CD4-positive, alpha-beta T cell treated with Interleukin-2 at 100 ng/mL for 4 hours (primary cell): ENCODE results near the gene CPE.

Experiments used
- DNase-seq: peaks from one replicate; pipeline ENCODE4 v3.0.0-alpha.2; 2020; ENCODE audit warnings: low spot score

CPE gene

DNA sequence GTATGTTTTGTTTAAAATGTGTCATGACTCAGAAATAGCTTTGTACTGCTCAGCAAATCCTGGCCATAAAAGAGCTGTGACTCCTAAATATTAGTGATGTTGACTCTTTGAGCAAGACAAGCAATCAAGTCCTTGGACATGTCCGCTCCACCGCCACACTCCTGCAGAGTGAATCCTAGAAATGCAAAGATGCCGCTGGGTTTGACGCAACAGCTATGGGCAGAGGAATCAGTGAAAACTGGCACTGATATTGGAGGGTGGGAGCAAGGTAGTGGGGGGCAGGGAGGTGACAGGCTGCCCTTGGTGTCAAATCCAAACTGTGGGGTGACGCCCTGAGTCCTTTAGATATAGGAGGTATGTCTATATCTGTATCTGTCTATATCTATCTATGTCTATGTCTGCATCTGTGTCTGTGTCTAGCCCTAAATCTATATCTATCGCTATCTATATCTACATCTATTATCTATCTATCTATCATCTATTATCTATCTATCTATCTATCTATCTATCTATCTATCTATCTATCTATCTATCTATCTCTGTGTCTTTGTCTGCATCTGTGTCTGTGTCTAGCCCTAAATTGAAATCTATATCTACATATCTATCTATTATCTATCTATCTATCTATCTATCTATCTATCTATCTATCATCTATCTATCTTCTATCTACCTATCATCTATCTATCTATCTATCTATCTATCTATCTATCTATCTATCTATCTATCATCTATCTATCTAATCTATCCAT lies 129.7 kb downstream of the CPE start:
- DNase-seq = no peak

DNA sequence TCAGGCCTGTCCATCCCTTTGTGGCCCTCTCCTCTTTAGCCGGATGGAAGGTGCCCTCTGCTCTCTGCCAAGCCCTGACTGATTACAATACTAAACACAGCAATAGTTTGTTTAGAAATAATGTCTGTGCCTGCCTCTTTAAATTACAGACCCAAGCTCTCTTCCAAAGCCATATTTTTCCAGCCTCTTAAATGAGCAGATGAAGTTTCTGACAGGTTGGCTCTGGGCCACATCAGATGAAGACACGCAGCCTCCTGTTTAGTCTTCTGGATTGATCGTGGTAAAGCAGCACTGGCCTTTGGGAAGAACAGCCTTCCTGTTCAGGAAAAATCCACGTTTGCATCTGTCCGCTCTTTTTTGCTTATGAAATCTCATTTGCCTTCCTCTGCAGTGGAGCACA lies 133.6 kb downstream of the CPE start:
- no peak for DNase-seq

DNA sequence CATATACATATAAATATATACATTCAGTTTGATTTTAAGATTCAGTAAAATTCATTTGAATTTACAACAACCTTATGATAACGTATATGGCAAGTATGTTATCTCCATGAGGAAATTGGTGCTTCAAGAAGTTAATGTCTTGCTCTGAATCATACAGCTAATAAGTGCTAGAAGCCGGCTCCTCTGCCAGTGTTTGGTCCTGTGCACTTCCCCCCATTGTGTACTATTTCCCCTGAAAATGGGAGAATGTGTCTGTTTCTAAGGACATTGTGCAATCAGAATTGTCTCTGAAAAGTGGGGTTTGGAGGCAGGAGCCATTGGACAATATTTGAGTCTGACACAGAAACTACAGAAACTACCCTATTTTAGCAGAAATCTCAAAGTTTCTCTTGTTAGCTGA lies 135.9 kb downstream of the CPE start:
- no peak for DNase-seq

DNA sequence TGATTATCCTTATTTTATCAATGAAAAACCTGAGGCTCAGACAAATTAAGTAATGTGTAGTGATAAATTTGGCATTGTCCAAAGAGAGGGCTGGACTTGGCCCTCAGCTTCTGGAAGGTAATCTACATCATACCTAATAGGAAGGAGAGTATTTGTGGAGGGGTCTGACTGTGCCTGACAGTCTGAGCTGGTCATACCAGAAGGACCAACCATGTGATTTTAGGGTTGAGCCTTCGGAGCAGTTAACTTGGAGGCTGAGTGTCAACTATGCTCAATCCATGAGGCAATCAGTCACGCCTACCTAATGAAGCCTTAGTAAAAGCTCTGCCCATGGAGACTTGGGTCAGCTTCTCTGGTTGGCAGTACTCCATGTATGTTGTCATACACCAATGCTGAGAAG lies 136.4 kb downstream of the CPE start:
- DNase-seq = no peak

DNA sequence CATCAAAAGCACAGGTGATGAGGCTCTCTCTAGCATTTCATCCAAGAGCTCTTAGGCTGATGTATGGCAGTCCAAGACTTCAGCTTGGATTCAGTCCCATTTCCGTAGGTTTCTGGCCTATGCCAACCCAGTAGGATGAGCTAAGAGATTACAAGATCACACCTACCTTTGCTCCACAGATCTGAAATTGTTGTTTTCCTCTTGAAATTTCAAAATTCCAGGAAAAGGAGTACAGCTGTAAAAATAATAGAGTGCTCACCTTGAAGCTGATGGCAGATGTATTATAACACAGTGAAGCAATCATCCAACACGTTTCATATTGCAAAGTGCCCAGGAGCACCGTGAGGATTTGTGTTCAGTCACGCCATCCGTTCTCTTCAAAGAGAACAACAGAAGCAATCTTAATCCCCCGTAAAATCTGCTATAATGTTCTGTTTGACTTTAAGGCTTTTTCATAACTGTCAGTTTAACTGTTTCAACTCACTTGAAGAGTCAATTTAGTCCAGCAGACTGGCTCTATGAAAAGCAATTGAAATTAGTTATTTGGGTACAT lies 137.5 kb downstream of the CPE start:
- no peak for DNase-seq

DNA sequence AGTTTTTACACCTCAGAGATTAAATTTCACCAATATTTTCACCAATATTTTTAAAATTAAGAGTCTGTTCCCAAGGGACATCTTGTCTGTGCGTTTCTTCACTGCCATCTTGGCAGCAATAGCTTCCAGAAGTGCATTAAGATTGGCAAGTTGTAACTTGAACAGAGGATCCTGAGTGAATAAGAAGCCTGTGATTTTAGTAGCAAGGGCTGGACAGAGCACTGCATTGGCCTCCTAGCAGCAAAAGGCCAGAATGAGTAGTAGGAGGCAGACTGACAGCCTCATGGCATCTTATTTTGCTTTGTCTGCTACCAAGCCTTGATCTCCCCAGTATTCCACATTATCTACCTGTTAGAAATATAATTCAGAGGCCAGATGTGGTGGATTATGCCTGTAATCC lies 138.4 kb downstream of the CPE start:
- DNase-seq = no peak

DNA sequence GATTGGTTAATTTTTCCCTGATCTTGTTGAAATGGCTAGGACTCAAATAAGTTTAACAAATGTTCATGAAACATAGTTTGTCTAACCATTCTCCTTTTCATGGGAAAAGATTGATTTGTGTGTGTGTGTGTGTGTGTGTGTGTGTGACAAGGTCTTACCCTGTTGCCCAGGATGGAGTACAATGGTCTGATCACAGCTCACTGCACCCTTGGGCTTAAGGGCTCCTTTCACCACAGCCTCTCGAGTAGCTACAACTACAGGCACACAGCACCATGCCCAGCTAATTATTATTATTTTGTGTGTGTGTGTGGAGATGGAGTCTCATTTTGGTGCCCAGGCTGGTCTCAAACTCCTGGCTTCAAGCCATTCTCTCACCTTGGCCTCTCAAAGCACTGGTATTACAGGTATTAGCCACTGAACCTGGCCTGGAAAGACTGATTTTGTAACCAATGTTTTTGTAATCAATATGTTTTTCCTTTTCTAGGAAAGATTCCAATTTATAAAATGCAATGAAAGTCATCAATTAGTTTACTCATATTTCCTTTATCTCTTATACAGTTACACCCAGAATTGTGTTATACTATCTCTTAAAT lies 139.3 kb downstream of the CPE start:
- no peak for DNase-seq

DNA sequence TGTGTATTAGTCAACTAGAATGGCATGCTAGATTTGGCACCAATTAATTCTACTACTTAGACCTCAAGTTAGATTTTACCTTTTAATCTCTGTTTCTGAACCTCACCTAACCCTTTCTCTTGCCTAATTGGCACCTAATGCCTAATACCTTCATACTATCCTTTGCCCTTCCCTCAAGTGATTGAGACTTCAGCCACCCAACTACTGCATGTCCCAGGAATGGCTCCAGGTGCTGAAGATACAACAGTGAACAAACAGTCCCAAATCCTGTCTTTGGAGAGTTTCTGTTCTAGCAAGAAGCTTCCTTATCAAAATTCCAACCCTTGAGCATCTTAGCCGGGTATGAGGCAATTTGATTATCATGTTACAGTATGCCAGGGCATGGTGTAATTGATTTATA lies 139.9 kb downstream of the CPE start:
- DNase-seq = no peak

DNA sequence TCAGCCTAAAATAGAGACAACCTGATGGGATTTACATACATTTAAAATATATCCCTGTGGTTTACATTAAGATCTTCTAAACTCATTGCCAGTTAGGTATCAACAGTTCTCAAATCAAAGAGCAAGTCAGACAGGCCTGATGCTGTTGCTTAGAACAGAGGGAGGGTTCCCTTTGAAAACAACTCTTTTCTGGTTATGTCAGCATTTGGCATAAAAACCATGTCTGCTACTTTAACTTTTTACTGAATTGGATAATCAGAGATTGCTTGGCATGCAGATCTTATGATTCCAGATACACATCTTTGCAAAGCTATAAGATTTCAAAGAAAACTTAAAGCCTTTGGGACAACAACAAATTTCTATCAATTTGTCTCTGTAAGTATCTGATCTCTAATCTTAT lies 140.8 kb downstream of the CPE start:
- DNase-seq = no peak

DNA sequence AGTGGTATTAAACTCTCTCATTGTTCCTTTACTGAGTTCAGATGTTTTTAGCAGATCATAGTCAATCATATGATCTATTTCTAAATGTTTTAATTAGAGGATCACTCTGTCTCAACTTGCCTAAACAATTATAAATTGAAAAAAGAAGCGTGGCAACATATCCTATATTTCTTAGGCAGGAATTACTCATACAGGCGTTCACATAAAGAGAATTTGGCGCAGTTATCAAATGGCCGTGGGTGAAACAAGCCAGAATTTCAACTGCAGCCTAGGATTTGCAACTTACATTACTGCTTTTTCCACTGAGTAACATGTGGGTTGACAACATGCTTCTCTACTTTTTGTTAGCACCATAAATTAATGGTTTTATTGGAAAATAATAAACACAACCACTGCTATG lies 141.3 kb downstream of the CPE start:
- no peak for DNase-seq

DNA sequence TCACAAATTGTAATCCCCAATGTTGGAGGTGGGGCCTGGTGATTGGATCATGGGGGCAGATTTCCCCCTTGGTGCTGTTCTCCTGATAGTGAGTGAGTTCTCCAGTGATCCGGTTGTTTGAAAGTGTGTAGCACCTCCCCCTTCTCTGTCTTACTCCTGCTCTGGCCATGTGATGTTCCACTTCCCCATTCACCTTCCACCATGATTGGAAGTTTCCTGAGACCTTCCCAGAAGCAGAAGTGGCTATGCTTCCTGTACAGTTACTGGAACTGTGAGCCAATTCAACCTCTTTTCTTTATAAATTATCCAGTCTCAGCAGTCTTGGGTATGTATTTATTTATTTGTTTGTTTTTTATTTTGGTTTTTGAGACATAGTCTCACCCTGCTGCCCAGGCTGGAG lies 143.2 kb downstream of the CPE start:
- DNase-seq = no peak

DNA sequence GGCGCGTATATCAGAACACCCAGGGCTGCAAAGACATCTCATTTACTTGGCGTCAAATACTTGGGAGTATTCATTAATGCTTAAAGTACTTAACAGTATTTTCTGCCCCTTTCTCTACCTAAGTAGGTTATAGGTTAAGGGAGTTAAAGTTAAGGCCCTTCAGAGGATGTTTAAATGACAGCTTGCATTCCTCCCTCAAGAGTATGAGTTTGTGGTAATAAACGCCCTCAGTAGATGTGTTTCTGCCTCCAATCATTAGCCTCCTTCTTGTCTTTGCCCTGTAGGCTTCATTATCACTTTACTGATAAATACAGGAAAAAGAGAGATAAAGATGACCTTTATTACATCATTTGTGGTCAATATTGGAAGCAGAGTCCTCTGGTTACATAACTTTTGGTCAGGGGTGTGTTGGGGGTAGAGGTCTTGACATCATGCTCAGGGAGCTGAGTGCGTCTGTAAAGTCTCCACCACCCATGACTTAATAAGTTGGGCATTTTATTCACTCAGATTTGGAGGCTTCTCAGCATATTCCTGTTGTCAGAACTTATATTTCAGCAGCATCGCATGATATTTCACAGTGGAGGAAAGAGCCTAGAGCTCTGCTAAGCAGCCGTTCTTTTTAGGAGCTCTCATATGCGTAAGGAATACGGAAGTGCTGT lies 145.9 kb downstream of the CPE start:
- DNase-seq = no peak

DNA sequence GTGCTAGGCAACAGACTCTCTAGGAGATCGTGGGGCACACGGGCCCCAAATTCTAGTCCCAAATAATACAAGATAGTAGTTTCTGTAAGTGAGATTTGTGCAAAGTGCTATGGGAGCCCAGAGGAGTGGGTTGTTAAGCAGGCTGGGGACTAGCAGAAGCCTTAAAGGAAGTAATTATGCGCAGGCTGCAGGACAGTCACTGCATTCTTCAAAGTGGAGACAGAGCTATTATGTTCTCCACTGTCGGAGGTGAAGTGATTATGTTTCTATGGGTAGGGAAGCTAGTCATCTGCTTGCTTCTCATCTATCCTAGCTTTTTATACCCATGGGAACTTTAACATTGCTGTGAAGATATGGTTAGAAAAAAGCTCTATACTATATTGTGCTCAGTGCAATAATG lies 154.2 kb downstream of the CPE start:
- DNase-seq = no peak

DNA sequence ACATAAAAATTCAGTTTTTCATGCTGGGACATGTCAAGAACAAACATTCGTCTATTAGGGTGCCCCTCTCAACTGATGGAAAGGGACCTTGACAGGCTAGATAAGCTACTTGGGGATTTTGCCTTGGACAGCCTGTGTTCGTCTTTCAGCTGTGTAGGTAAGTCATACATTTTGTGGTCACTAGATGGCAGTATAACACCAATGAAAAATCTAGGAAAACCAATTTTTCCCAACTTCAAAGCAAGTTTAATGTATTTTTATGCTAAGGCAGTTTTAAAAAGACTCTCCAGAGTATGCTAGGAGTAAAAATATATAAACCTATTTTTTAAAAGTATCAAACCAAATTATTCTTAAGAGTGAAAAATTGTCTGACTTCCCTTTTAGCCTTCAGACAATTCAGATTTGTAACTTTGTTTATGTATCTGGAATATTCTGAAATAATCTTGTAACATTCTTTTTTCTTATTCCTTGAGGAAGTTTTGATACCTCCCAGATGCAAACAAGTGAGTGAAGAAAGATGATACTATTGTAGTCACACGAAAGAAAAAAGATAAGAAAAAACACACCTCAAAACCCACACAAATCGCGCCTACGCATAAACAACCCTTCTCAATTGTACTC lies 158.3 kb downstream of the CPE start:
- peak; percentile 45 for DNase-seq

DNA sequence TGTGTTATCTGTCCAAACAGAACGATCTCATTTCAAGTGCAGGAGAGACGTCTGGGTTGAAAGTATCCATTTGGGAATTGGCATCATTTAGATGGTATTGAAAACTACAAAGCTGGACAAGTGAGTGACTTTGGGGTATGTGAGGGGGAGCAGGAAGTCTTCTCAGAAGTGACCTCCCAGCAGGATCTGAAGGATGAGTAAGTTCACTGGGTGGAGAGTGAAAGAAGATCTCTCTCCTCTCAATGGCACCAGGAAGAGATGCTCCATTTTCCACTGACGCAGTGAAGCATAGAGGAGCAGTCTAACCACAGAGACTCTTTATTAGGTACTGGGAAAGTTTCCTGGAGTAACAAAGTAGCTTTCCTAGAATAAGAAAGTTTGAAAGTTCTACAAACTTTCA lies 161.0 kb downstream of the CPE start:
- DNase-seq = no peak

DNA sequence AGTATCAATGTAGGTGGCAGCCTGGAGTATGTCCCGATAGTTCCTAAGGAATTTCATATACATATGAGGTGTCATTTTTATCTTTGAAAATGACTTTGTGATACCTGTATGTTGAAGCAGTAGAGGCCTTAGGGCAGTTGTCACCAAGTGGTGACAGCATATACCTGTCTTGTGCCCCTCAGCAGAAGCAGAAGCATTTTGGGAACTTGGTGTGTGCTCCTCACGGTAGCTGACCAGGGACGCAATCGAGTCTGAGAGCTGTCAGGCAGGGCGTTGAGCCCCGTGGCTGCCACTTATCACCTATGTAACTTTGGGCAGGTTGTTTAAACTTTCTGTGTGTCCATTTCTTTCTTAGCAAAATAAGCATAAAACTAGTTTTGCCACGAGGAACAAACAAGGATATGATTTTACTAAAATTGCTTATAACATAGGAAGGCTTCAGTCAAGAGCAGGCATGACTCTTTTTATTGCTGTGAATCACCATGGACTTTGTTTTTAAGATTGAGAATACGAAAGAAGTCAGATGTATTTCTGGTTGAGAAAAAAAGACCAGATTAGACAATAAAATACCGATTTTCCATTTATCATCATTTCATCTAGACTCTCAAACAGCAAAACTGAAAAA lies 161.5 kb downstream of the CPE start:
- no peak for DNase-seq

DNA sequence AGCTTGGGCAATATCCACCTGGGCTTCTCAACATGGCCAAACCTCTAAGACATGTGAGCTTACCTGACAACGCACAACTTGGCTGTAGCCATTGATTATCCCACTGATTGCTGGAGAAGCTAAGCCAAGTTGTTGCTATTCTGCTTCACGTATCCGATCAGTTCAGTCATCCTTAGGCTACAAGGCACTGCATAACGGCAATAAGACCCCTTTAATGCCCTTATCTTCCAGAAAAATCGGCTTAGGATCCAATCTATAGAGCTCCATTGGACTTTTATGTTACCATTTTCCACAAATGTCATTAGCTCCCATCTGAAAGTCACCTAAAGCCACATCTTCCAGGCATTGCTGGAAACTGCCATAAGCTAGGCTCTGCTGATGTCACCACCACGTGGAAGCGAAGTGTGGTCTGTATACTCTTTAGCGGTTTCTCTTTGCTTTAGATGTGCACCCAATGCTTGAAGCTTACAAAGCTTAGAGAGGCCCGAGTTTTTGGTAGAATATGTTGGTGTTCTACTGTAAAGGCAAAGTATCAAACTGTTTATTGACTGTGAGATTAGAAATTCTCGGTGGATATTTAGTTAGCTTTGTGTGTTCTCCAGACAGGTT lies 163.1 kb downstream of the CPE start:
- DNase-seq = no peak

DNA sequence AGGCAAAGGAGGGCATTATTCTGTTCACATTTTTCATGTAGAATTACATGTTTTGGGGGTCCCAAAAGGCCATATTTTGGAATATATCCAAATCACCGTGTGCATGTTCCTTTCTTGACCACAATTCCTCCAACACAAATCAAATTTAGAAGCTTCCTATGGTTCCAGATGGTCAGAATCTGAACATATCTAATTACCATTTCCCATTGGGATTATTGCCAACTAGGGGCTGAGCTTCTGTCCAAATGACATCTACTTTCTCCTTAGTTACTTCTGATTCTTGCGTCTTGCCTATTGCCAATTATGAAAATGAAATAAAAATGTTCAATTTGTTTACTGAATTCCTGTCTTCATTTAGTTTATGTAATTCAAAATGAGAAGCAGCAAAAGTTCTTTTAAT lies 163.7 kb downstream of the CPE start:
- no peak for DNase-seq
